ENCODE measurements around the gene HAUS8.

DNA sequence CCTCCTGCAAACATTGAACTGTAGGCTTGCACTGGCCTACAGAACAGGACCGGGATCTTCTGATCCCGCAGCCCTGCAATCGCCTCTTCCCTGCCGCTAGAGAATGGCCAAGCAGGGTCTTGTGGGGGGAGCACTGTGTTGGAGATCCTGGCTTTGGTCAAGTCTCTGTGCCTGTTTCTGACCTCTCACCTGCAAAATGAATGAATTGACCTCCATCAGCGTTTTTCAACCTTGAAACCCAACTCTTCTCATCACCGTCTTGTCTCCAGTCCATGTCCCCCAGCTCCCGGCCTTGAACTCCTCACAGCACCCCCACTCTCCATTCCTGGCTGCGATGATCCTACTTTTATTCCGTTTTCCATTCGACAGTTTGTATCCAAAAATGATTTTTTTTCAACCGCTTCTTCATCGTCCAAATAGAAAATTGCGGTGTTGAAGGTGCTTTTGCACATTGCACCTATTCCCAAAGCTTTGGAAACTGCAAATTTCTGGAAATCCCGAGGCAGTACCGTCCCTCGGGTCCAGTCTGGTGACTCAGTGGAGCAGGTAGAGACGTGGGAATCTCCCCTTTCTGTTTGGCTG is 2.3 kb upstream of the HAUS8 start:
- TF ChIP-seq TBP (IDR thresholded peaks at IDR 0.05; ENCODE audit: low read depth, low read length) (no peak), POLR2A (IDR thresholded peaks at IDR 0.05; ENCODE audit: control extremely low read depth in 1 of 2, low read depth in 2 of 2, low read length in 2 of 2) (no peak), ZNF274 (IDR thresholded peaks at IDR 0.05; ENCODE audit: borderline replicate concordance, extremely low read depth, low read length) (no peak), EP300 (IDR thresholded peaks at IDR 0.05; ENCODE audit: borderline replicate concordance in 1 of 2, low read depth in 2 of 2, low read length in 2 of 2) (no peak), JUN (IDR thresholded peaks at IDR 0.05; ENCODE audit: low read depth, low read length) (no peak)
- TF ChIP-seq, protein P1, sequence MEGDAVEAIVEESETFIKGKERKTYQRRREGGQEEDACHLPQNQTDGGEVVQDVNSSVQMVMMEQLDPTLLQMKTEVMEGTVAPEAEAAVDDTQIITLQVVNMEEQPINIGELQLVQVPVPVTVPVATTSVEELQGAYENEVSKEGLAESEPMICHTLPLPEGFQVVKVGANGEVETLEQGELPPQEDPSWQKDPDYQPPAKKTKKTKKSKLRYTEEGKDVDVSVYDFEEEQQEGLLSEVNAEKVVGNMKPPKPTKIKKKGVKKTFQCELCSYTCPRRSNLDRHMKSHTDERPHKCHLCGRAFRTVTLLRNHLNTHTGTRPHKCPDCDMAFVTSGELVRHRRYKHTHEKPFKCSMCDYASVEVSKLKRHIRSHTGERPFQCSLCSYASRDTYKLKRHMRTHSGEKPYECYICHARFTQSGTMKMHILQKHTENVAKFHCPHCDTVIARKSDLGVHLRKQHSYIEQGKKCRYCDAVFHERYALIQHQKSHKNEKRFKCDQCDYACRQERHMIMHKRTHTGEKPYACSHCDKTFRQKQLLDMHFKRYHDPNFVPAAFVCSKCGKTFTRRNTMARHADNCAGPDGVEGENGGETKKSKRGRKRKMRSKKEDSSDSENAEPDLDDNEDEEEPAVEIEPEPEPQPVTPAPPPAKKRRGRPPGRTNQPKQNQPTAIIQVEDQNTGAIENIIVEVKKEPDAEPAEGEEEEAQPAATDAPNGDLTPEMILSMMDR (IDR thresholded peaks at IDR 0.05; ENCODE audit: control extremely low read depth in 1 of 3, insufficient read depth in 1 of 3, low read depth in 1 of 3, low read length in 3 of 3): no peak

Data from H1 (cell line).